Measurements from ENCODE around the gene FLG.

DNA sequence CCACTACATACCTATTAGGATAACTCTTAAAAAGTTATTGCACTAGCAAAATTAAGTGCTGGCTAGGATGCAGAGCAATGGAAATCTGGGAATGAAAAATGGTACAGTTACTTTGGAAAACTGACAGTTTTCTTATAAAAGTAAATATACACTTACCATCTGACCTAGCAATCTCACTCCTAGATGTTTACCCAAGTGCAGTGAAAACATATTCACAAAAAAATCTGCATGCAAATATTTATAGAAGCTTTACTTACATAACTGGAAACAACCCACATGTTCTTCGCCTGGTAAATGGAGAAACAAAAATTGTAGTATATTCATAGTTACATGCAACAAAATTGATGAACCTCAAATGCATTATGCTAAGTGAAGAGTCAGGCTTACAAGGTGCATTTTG is 47.6 kb upstream of the FLG start:
- TF ChIP-seq POLR2A (IDR thresholded peaks at IDR 0.05; ENCODE audit: low read depth, low read length): no peak
- TF ChIP-seq, protein P1, sequence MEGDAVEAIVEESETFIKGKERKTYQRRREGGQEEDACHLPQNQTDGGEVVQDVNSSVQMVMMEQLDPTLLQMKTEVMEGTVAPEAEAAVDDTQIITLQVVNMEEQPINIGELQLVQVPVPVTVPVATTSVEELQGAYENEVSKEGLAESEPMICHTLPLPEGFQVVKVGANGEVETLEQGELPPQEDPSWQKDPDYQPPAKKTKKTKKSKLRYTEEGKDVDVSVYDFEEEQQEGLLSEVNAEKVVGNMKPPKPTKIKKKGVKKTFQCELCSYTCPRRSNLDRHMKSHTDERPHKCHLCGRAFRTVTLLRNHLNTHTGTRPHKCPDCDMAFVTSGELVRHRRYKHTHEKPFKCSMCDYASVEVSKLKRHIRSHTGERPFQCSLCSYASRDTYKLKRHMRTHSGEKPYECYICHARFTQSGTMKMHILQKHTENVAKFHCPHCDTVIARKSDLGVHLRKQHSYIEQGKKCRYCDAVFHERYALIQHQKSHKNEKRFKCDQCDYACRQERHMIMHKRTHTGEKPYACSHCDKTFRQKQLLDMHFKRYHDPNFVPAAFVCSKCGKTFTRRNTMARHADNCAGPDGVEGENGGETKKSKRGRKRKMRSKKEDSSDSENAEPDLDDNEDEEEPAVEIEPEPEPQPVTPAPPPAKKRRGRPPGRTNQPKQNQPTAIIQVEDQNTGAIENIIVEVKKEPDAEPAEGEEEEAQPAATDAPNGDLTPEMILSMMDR (IDR thresholded peaks at IDR 0.05 in 2 of 3, conservative IDR thresholded peaks at IDR 0.05 in 1 of 3; ENCODE audit: control insufficient read depth in 2 of 3, extremely low read depth in 1 of 3, insufficient read depth in 1 of 3, low read depth in 3 of 3, low read length in 3 of 3): no peak
- TF ChIP-seq, protein P2, sequence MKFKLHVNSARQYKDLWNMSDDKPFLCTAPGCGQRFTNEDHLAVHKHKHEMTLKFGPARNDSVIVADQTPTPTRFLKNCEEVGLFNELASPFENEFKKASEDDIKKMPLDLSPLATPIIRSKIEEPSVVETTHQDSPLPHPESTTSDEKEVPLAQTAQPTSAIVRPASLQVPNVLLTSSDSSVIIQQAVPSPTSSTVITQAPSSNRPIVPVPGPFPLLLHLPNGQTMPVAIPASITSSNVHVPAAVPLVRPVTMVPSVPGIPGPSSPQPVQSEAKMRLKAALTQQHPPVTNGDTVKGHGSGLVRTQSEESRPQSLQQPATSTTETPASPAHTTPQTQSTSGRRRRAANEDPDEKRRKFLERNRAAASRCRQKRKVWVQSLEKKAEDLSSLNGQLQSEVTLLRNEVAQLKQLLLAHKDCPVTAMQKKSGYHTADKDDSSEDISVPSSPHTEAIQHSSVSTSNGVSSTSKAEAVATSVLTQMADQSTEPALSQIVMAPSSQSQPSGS (IDR thresholded peaks at IDR 0.05; ENCODE audit: low read length): no peak
- TF ChIP-seq, protein P3, sequence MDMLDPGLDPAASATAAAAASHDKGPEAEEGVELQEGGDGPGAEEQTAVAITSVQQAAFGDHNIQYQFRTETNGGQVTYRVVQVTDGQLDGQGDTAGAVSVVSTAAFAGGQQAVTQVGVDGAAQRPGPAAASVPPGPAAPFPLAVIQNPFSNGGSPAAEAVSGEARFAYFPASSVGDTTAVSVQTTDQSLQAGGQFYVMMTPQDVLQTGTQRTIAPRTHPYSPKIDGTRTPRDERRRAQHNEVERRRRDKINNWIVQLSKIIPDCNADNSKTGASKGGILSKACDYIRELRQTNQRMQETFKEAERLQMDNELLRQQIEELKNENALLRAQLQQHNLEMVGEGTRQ (IDR thresholded peaks at IDR 0.05; ENCODE audit: borderline replicate concordance, low read depth, low read length): no peak
